ENCODE measurements around the gene SCN2A.

Gene SCN2A

DNA sequence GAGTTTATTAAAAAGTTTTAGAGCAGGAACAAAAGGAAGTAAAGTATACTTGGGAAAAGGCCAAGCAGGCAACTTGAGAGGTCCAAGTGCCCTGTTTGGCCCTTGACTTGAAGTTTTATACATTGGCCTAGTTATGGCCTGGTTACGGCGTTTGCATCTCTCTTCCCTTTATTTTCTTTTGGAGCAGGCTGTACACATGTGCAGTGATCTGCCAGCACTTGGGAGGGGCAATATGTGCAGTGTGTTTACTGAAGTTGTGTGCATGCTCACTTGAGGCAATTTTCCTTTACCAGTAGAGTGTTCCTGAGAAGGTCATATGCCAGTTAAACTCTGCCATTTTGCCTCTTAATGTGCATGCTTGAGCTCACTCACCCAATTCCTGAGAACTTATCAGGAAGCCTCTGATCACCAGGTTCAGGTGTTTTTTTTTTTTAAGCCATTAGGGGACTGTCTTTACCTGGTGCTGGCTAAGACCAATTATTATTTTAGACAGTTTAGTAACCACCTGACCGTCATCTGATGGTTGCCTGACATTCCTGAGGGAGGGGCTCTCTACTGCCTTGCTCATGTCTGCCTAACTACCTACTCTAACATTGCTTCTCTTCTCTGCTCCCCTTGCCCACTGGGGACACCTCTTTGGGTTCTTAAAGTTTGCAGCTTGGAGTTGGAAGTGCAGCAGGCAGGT is 48.0 kb downstream of the SCN2A start:
- Histone ChIP-seq H3K36me3 (ENCODE audit: control insufficient read depth, insufficient read depth, low read length, severe bottlenecking) (no peaks in the 10 kb centered on the region), H3K4me3 (ENCODE audit: low read length) (no peak overlapping the region), H3K27me3 (replicated peaks; ENCODE audit: control insufficient read depth, insufficient read depth, low read length) (no peaks in the 10 kb centered on the region), H3K4me1 (ENCODE audit: control insufficient read depth, insufficient read depth, low read length) (no peaks in the 10 kb centered on the region), H3K9me3 (ENCODE audit: control insufficient read depth, low read length) (no peaks in the 10 kb centered on the region), H3K9ac (ENCODE audit: low read length) (no peak overlapping the region)
- DNase-seq (ENCODE audit: low read depth), result no peak

DNA sequence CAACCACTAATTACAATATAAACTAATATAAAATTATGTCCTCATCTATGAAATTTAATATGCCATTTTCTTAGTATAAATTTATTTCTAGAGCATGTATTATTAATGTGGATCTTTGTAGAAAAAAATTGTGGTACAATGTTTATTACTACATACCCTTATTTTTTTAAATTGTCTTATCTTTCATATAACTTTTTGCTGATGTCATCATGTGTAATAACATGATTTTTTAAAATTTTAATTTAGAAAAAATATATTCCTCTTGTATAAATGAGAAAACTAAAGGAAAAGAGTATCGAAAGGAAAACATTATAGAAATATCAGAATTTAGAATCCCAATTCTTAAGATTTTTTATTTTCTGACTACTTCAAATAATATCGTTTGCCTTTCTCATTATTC is 49.9 kb downstream of the SCN2A start:
- no peak for DNase-seq (ENCODE audit: low read depth)
- Histone ChIP-seq H3K4me3 (ENCODE audit: low read length) (no peak overlapping the region), H3K9ac (ENCODE audit: low read length) (no peak overlapping the region), H3K27me3 (replicated peaks; ENCODE audit: control insufficient read depth, insufficient read depth, low read length) (no peaks in the 10 kb centered on the region), H3K9me3 (ENCODE audit: control insufficient read depth, low read length) (no peaks in the 10 kb centered on the region), H3K36me3 (ENCODE audit: control insufficient read depth, insufficient read depth, low read length, severe bottlenecking) (no peaks in the 10 kb centered on the region), H3K4me1 (ENCODE audit: control insufficient read depth, insufficient read depth, low read length) (no peaks in the 10 kb centered on the region)

DNA sequence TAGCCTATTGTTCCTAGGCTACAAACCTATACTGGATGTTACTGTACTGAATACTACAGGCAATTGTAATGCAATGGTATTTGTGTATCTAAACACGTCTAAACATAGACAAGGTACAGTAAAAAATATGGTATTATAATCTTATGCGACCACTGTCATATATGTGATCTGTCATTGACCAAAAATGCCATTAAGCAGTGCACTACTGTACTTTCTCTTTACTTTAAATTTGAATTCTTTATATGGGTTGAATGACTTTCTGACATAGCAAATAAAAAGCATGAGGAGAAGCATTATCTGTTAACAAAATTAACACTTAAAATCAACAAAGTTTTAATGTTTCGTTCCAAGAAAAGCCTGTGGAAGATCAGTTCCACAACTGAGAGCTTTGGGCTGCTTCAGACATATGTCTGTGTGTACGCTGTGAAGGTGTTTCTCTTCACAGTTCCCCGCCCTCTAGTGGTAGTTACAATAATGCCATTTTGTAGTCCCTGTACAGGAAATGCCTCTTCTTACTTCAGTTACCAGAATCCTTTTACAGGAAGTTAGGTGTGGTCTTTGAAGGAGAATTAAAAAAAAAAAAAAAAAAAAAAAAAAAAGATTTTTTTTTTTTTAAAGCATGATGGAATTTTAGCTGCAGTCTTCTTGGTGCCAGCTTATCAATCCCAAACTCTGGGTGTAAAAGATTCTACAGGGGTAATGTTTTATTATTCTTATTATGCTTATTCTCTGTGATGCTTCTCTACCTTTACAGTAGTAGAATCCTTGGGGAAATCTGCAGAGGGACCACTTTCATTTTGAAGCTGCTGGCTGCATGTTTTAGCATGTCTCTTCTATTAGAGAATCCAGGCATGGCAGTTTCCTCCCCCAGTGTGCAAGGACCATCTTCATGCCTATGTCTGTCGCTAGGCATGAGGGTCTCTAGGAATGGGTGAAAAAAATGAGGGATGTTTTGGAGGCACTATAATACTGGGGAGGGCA is 54.5 kb downstream of the SCN2A start:
- Histone ChIP-seq H3K36me3 (ENCODE audit: control insufficient read depth, insufficient read depth, low read length, severe bottlenecking) (no peaks in the 10 kb centered on the region), H3K9ac (ENCODE audit: low read length) (peak overlapping the region; percentile 33), H3K4me1 (ENCODE audit: control insufficient read depth, insufficient read depth, low read length) (no peaks in the 10 kb centered on the region), H3K9me3 (ENCODE audit: control insufficient read depth, low read length) (no peaks in the 10 kb centered on the region), H3K27me3 (replicated peaks; ENCODE audit: control insufficient read depth, insufficient read depth, low read length) (no peaks in the 10 kb centered on the region), H3K4me3 (ENCODE audit: low read length) (peak overlapping the region; percentile 63)
- DNase-seq (ENCODE audit: low read depth), result peak; percentile 98

DNA sequence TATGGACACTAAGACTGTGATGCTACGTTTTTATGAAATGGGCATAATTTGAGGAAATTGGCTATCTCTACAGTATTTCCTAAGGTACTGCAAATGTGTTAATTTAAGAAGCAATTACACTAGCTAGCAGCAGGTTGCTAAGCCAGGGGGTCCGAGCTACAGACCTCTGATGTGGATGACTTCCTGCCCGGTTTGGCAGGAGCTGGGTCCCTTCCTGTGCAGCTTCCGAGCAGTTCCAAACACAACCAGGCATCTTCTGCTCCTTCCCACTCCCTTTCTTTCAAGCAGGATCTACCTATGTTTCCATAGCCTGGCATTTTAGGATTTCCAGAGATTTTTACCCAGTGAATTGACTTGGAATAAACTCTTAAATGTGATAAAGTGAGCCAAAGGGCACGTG is 55.7 kb downstream of the SCN2A start:
- Histone ChIP-seq H3K9me3 (ENCODE audit: control insufficient read depth, low read length) (no peaks in the 10 kb centered on the region), H3K4me1 (ENCODE audit: control insufficient read depth, insufficient read depth, low read length) (no peaks in the 10 kb centered on the region), H3K9ac (ENCODE audit: low read length) (no peak overlapping the region), H3K36me3 (ENCODE audit: control insufficient read depth, insufficient read depth, low read length, severe bottlenecking) (no peaks in the 10 kb centered on the region), H3K27me3 (replicated peaks; ENCODE audit: control insufficient read depth, insufficient read depth, low read length) (no peaks in the 10 kb centered on the region), H3K4me3 (ENCODE audit: low read length) (no peak overlapping the region)
- no peak for DNase-seq (ENCODE audit: low read depth)

DNA sequence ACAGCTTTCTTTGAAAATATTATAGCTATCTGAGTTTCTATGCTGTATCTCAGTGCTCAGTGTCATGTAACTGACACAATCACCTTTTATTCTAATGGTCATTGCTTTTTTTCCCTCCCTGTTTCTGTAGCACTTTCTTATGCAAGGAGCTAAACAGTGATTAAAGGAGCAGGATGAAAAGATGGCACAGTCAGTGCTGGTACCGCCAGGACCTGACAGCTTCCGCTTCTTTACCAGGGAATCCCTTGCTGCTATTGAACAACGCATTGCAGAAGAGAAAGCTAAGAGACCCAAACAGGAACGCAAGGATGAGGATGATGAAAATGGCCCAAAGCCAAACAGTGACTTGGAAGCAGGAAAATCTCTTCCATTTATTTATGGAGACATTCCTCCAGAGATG is 56.4 kb downstream of the SCN2A start:
- Histone ChIP-seq H3K4me1 (ENCODE audit: control insufficient read depth, insufficient read depth, low read length) (no peaks in the 10 kb centered on the region), H3K9ac (ENCODE audit: low read length) (no peak overlapping the region), H3K4me3 (ENCODE audit: low read length) (no peak overlapping the region), H3K36me3 (ENCODE audit: control insufficient read depth, insufficient read depth, low read length, severe bottlenecking) (no peaks in the 10 kb centered on the region), H3K27me3 (replicated peaks; ENCODE audit: control insufficient read depth, insufficient read depth, low read length) (no peaks in the 10 kb centered on the region), H3K9me3 (ENCODE audit: control insufficient read depth, low read length) (no peaks in the 10 kb centered on the region)
- DNase-seq (ENCODE audit: low read depth), result no peak

DNA sequence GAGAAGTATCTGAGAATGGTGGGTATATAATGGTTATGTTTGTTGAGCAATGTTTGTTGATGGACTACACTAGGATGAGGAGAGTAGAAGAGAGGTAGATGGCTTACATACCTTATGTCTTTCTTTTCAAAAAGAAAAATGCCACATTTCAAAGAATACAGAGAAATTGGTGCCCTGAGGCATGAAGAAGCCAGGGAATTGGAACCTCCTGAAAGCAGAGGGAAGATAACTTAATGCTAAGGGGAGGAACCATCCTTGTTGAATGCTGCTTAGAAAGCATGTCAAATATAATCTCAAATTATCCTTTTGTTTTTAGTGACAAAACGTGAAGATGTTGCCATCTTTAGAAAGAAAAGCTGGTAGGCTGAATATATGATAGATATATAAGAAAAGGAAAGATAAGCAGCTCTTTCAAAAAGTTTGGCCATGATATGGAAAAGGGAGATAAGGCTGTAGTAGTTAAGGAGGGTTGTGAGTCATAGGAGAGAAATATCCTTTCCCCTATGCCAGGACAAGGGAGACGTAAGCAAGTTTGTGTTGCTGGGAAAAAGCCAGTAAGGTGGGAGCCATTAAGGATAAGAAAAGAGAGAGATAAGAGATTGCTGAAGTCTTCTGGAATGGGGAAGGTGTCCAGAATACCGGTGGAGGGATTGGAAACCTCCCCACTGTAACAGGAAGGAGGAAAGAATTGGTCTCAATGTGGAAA is 66.3 kb downstream of the SCN2A start:
- DNase-seq (ENCODE audit: low read depth), result no peak
- no peaks in the 10 kb centered on the region for H3K4me1 ChIP-seq (ENCODE audit: control insufficient read depth, insufficient read depth, low read length)

DNA sequence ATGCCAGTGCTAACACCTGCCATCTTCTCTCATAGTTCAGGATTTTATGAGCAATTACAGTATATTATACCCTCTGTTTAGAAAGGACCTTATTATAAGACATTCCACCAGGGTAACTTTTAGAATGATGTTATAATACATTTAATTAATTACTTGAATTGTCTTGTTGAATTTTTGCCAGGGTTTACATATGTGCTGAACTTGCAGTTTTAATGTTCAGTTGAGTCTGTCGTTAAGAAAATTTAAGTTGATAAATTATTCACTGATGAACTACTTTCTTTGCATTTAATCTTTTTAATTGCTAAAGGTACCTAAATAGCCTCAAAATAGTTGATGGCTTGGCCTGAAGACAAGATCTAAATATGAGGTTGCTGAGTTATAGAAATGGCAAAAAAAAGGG is 68.1 kb downstream of the SCN2A start:
- Histone ChIP-seq H3K36me3 (ENCODE audit: control insufficient read depth, insufficient read depth, low read length, severe bottlenecking) (no peaks in the 10 kb centered on the region), H3K4me1 (ENCODE audit: control insufficient read depth, insufficient read depth, low read length) (no peaks in the 10 kb centered on the region), H3K9ac (ENCODE audit: low read length) (no peak overlapping the region), H3K9me3 (ENCODE audit: control insufficient read depth, low read length) (no peaks in the 10 kb centered on the region), H3K4me3 (ENCODE audit: low read length) (no peak overlapping the region), H3K27me3 (replicated peaks; ENCODE audit: control insufficient read depth, insufficient read depth, low read length) (no peaks in the 10 kb centered on the region)
- DNase-seq (ENCODE audit: low read depth), result no peak

More for the DNA sequence above, 66.3 kb downstream of the SCN2A start:
- H3K36me3 ChIP-seq (ENCODE audit: control insufficient read depth, insufficient read depth, low read length, severe bottlenecking), result no peaks in the 10 kb centered on the region
- no peaks in the 10 kb centered on the region for H3K27me3 ChIP-seq (replicated peaks; ENCODE audit: control insufficient read depth, insufficient read depth, low read length)
- no peak overlapping the region for H3K9ac ChIP-seq (ENCODE audit: low read length)
- no peaks in the 10 kb centered on the region for H3K9me3 ChIP-seq (ENCODE audit: control insufficient read depth, low read length)
- no peak overlapping the region for H3K4me3 ChIP-seq (ENCODE audit: low read length)

DNA sequence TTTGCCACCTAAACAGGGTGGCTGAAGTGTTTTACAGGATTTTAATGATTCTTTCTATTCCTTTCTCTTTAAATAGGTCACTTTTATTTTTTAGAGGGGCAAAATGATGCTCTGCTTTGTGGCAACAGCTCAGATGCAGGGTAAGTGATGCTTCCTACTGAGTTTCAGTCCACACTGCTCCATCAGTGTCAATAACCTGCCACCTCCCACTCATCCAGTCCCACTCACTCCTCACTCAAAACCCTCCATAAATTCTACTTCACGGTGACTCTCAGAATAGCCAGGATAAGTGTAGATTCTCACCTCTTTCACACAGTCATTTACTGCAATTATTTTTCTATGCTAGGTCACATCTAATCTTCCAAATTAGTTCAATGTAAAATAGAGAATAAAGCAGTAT is 72.7 kb downstream of the SCN2A start:
- Histone ChIP-seq H3K4me1 (ENCODE audit: control insufficient read depth, insufficient read depth, low read length) (no peaks in the 10 kb centered on the region), H3K4me3 (ENCODE audit: low read length) (no peak overlapping the region), H3K27me3 (replicated peaks; ENCODE audit: control insufficient read depth, insufficient read depth, low read length) (no peaks in the 10 kb centered on the region), H3K9me3 (ENCODE audit: control insufficient read depth, low read length) (no peaks in the 10 kb centered on the region), H3K36me3 (ENCODE audit: control insufficient read depth, insufficient read depth, low read length, severe bottlenecking) (no peaks in the 10 kb centered on the region), H3K9ac (ENCODE audit: low read length) (no peak overlapping the region)
- no peak for DNase-seq (ENCODE audit: low read depth)

DNA sequence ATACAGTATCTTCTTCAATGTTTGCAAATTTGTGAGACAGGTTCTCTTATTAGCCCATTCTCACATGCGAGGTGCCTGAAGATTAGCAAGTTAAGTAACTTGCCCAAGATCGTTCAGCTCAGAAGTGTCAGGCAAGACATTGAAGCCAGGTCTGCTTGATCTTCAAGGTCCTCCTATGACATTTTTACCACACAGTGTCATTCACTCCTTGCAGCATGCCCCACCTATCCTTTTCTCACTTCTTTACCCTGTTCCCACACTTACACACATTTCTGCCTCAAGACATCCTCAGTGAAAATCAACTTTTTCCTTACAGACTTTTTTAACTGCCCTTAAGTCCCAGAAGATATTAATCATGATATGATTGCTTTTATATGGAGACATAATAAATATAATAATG is 73.8 kb downstream of the SCN2A start:
- Histone ChIP-seq H3K9me3 (ENCODE audit: control insufficient read depth, low read length) (no peaks in the 10 kb centered on the region), H3K4me1 (ENCODE audit: control insufficient read depth, insufficient read depth, low read length) (no peaks in the 10 kb centered on the region), H3K4me3 (ENCODE audit: low read length) (no peak overlapping the region)

DNA sequence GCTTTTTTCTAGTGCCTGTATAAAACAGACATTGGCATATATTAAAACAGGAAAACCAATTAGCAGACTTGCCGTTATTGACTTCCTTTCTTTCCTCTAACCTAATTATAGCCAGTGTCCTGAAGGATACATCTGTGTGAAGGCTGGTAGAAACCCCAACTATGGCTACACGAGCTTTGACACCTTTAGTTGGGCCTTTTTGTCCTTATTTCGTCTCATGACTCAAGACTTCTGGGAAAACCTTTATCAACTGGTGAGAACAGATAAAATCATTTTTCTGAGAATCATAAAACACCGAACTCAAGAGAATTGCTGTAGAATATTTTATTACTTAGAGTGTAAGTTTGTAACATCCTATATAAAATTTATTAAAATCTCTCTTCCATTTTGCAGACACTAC is 74.3 kb downstream of the SCN2A start:
- Histone ChIP-seq H3K36me3 (ENCODE audit: control insufficient read depth, insufficient read depth, low read length, severe bottlenecking) (no peaks in the 10 kb centered on the region), H3K27me3 (replicated peaks; ENCODE audit: control insufficient read depth, insufficient read depth, low read length) (no peaks in the 10 kb centered on the region), H3K9me3 (ENCODE audit: control insufficient read depth, low read length) (no peaks in the 10 kb centered on the region), H3K4me3 (ENCODE audit: low read length) (no peak overlapping the region), H3K9ac (ENCODE audit: low read length) (no peak overlapping the region), H3K4me1 (ENCODE audit: control insufficient read depth, insufficient read depth, low read length) (no peaks in the 10 kb centered on the region)
- no peak for DNase-seq (ENCODE audit: low read depth)

More for the DNA sequence above, 73.8 kb downstream of the SCN2A start:
- Histone ChIP-seq H3K27me3 (replicated peaks; ENCODE audit: control insufficient read depth, insufficient read depth, low read length) (no peaks in the 10 kb centered on the region), H3K36me3 (ENCODE audit: control insufficient read depth, insufficient read depth, low read length, severe bottlenecking) (no peaks in the 10 kb centered on the region), H3K9ac (ENCODE audit: low read length) (no peak overlapping the region)
- no peak for DNase-seq (ENCODE audit: low read depth)

DNA sequence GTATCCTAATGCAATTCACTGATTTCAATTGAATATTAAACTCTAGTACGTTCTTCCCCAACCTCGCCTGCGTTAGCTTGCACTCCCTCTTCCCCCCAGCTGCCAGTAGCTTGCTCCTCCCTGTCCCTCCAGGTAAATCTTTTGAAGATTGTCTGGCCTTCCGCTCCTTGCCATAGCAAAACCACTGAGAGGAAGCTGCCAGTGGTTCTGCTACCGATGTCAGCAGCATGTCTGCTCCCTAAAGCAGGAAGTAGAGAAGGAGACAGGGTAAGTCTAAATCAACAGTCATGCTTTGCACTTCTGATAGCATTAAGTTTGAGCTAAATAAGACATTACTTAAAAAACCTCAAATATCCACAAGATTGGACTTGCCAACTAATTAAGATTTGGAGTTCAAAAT is 89.1 kb downstream of the SCN2A start:
- Histone ChIP-seq H3K36me3 (ENCODE audit: control insufficient read depth, insufficient read depth, low read length, severe bottlenecking) (no peaks in the 10 kb centered on the region), H3K27me3 (replicated peaks; ENCODE audit: control insufficient read depth, insufficient read depth, low read length) (no peaks in the 10 kb centered on the region), H3K9ac (ENCODE audit: low read length) (no peak overlapping the region), H3K9me3 (ENCODE audit: control insufficient read depth, low read length) (no peaks in the 10 kb centered on the region), H3K4me1 (ENCODE audit: control insufficient read depth, insufficient read depth, low read length) (no peaks in the 10 kb centered on the region), H3K4me3 (ENCODE audit: low read length) (no peak overlapping the region)
- no peak for DNase-seq (ENCODE audit: low read depth)

Data from adipocyte (in vitro differentiated cells).